ENCODE results near the gene KCTD21.

Gene KCTD21

GRCh38 chr11:78230161-78230877 is 41.9 kb upstream of the KCTD21 start:
- in situ Hi-C loops (cut with HindIII; ENCODE audit: low pct_ligation_motif_present, low sequenced_read_pairs), result no loop called here
- no peak for DNase-seq
- Histone ChIP-seq H3K36me3 (replicated peaks) (peaks cover 1% of the 10 kb centered on the region), H3K27me3 (replicated peaks) (no peaks in the 10 kb centered on the region), H3K27ac (no peak overlapping the region), H3K4me3 (ENCODE audit: low read depth, low read length) (no peak overlapping the region)
- no peak for TF ChIP-seq CTCF (IDR thresholded peaks at IDR 0.05; ENCODE audit: low read depth, low read length, missing control alignments)

DNA sequence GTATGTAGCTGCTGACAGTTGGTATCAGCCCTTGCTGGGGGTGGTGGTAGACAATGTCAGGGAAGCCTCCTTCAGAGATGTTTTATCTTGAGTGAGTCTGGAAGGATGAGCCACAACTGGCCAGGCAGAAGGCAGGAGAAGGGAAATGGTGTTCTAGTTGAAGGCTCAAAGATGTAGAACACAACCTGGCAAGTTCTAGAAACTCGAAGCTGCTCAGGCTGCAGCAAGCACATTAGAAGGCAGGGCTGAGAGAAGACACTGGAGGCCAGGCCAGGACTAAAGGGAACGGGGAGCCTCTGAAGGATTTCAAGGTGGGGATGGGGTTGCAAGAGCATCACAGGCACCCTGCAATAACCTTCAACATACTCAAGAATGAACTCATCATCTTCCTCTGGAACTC is 40.7 kb upstream of the KCTD21 start:
- H3K4me3 ChIP-seq (ENCODE audit: low read depth, low read length), result no peak overlapping the region
- no peaks in the 10 kb centered on the region for H3K27me3 ChIP-seq (replicated peaks)
- no peak for TF ChIP-seq CTCF (IDR thresholded peaks at IDR 0.05; ENCODE audit: low read depth, low read length, missing control alignments)
- peaks cover 10% of the 10 kb centered on the region for H3K36me3 ChIP-seq (replicated peaks)
- H3K27ac ChIP-seq, result no peak overlapping the region
- in situ Hi-C loops (cut with HindIII; ENCODE audit: low pct_ligation_motif_present, low sequenced_read_pairs), result no loop called here
- DNase-seq, result no peak

DNA sequence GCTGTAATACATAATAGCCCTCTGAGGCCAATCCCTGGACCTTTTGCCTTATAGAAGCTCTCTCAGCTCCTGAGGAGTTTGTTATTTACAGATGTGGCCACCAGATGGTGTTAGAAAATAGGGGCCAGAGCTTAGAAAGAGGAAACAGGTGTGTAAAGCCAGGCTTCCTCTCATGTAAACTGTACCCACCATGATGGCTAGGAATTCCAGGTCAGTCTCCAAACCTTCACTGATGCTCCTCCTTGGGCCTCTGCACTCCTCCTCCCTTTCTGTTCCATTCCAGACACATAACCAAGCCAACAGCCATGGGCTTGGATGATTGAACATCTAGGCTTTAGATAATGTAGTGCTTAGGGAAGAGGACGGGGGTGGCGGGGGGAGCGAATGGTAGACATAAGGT is 40.0 kb upstream of the KCTD21 start:
- Histone ChIP-seq H3K36me3 (replicated peaks) (peaks cover 10% of the 10 kb centered on the region), H3K27ac (no peak overlapping the region), H3K27me3 (replicated peaks) (no peaks in the 10 kb centered on the region), H3K4me3 (ENCODE audit: low read depth, low read length) (no peak overlapping the region)
- in situ Hi-C loops (cut with HindIII; ENCODE audit: low pct_ligation_motif_present, low sequenced_read_pairs), result no loop called here
- peak; percentile 65 for TF ChIP-seq CTCF (IDR thresholded peaks at IDR 0.05; ENCODE audit: low read depth, low read length, missing control alignments)
- DNase-seq, result peak; percentile 28

- H3K4me3 ChIP-seq (ENCODE audit: low read depth, low read length), result no peak overlapping the region
- in situ Hi-C loops (cut with HindIII; ENCODE audit: low pct_ligation_motif_present, low sequenced_read_pairs), result no loop called here
- no peak overlapping the region for H3K27ac ChIP-seq
- peaks cover 15% of the 10 kb centered on the region for H3K36me3 ChIP-seq (replicated peaks)
- no peak for TF ChIP-seq CTCF (IDR thresholded peaks at IDR 0.05; ENCODE audit: low read depth, low read length, missing control alignments)
- no peaks in the 10 kb centered on the region for H3K27me3 ChIP-seq (replicated peaks)
- DNase-seq, result no peak
Observed at GRCh38 chr11:78227921-78228320, 39.5 kb upstream of the KCTD21 start.

DNA sequence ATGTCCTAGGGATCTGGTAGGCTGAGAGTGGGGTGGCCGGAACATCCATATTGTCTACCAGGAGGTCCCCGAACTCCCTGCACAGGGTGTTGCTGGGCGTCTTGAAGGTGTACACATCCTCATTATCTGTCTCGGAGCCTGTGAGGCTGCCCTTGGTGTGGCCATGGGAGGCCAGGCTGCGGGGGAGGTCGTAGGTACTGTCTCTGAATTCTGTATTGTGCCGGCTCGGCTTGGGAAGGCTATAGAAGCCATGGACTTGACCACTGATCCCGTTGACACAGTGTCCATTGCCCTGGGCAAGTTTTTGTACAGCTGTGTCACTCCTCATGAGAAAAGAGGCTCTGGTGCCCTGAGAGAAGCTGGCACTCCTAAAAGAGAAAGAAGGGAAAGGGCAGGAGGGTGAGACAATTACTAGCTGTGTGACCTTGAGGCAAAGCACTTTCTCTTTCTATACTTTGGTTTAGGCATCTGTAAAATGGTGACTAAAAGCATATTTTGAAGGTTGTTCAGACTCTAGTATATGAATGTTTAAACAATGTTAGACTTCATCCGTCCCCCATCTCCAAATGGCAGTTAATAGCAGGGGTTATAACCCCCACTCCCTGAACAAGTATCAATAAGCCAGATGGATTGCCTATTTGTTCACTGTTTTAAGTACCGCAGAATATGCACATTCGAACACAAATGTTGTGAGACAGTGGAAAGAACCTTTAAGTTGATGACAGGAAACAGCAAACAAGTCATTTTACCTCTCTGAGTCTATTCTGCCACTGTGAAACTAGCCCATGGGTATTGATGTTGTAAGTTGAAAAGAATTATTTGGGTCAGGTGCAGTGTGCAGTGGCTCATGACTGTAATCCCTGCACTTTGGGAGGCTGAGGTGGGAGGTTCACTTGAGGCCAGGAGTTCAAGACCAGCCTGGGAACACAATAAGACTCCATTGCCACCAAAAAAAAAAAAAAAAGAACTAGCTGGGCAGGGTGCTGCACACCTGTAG is 38.6 kb upstream of the KCTD21 start:
- H3K27me3 ChIP-seq (replicated peaks), result no peaks in the 10 kb centered on the region
- H3K27ac ChIP-seq, result no peak overlapping the region
- TF ChIP-seq CTCF (IDR thresholded peaks at IDR 0.05; ENCODE audit: low read depth, low read length, missing control alignments), result no peak
- peaks cover 21% of the 10 kb centered on the region for H3K36me3 ChIP-seq (replicated peaks)
- in situ Hi-C loops (cut with HindIII; ENCODE audit: low pct_ligation_motif_present, low sequenced_read_pairs), result no loop called here
- DNase-seq, result no peak
- no peak overlapping the region for H3K4me3 ChIP-seq (ENCODE audit: low read depth, low read length)
